SK-N-SH treated with all-trans-retinoic acid at 6 μM for 48 hours (cell line): ENCODE data around the gene JAGN1.

Experiments
- ARNTL ChIP-seq: fragments of 450-650 bp; formaldehyde crosslinking; IDR thresholded peaks from 2 replicates; pipeline ENCODE4 v1.5.0; 2020; ENCODE audit warnings: low read depth, mild to moderate bottlenecking, moderate library complexity, borderline replicate concordance
- CSDC2 ChIP-seq: fragments of 250-450 bp; sonication (Bioruptor Pico); IDR thresholded peaks from 2 replicates; pipeline ENCODE4 v1.5.0; 2020; ENCODE audit warnings: mild to moderate bottlenecking, moderate library complexity
- ISL1 ChIP-seq: fragments of 250-450 bp; sonication (Bioruptor Pico); IDR thresholded peaks from 2 replicates; pipeline ENCODE4 v2.1.2; 2022; ENCODE audit warnings: mild to moderate bottlenecking, moderate library complexity
- OSR1 ChIP-seq: fragments of 250-450 bp; sonication (Bioruptor Pico); IDR thresholded peaks from 2 replicates; pipeline ENCODE4 v1.8.0; 2022; ENCODE audit warnings: moderate library complexity, mild to moderate bottlenecking, inconsistent platforms
- SNAI2 ChIP-seq: fragments of 250-450 bp; sonication (Bioruptor Pico); IDR thresholded peaks from 2 replicates; pipeline ENCODE4 v1.5.0; 2020; ENCODE audit warnings: mild to moderate bottlenecking, moderate library complexity
- TCF4 ChIP-seq: fragments of 250-450 bp; sonication (Bioruptor Pico); IDR thresholded peaks from 2 replicates; pipeline ENCODE4 v1.8.0; 2021; ENCODE audit warnings: mild to moderate bottlenecking, moderate library complexity, borderline replicate concordance
- ZC3H10 ChIP-seq: fragments of 250-450 bp; sonication (Bioruptor Pico); IDR thresholded peaks from 2 replicates; pipeline ENCODE4 v1.5.1; 2021; ENCODE audit warnings: mild to moderate bottlenecking, moderate library complexity
- ZFP30 ChIP-seq: fragments of 450-650 bp; formaldehyde crosslinking; IDR thresholded peaks from 2 replicates; pipeline ENCODE4 v1.5.0; 2022; ENCODE audit warnings: mild to moderate bottlenecking, moderate library complexity
- ZNF70 ChIP-seq: fragments of 450-650 bp; formaldehyde crosslinking; IDR thresholded peaks from 2 replicates; pipeline ENCODE4 v1.5.0; 2020; ENCODE audit warnings: mild to moderate bottlenecking, moderate library complexity
- TF ChIP-seq, protein P1 (sequence below): fragments of 250-450 bp; sonication (Bioruptor Pico); IDR thresholded peaks from 2 replicates; pipeline ENCODE4 v1.8.0; 2021; ENCODE audit warnings: low read depth, mild to moderate bottlenecking, moderate library complexity, borderline replicate concordance
- TF ChIP-seq, protein P2 (sequence below): fragments of 250-450 bp; sonication (Bioruptor Pico); IDR thresholded peaks from 2 replicates; pipeline ENCODE4 v1.8.0; 2020; ENCODE audit warnings: mild to moderate bottlenecking, moderate library complexity, borderline replicate concordance
- TF ChIP-seq, protein P3 (sequence below): fragments of 250-450 bp; sonication (Bioruptor Pico); IDR thresholded peaks from 2 replicates; pipeline ENCODE4 v1.5.1; 2021; ENCODE audit warnings: mild to moderate bottlenecking, moderate library complexity

DNA sequence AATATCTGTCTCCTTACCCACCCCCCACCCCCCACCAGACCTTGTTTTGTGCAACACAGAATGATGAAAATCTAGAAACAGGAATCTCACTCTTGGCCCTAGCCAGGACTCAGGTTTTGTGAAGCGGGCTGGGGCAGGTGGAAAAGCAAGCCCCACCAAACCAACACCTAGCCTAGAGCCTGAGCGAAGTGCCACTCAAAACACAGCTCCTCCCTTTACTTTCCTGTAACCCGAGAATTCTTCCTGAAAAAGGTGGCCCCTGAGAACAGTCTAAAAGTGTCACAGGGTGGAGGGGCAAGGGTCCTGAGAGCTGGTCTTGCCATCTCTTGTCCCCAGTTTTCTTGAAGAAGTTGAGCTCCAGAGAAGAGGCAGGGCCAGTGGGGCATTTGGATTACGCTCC is 29.2 kb upstream of the JAGN1 start:
- TF ChIP-seq ZNF70 (CRISPR knock-in tag) = no peak
- no peak for TF ChIP-seq ISL1 (CRISPR knock-in tag)
- no peak for TF ChIP-seq ARNTL (CRISPR knock-in tag)
- no peak for TF ChIP-seq SNAI2 (CRISPR knock-in tag)
- TF ChIP-seq, protein P1, sequence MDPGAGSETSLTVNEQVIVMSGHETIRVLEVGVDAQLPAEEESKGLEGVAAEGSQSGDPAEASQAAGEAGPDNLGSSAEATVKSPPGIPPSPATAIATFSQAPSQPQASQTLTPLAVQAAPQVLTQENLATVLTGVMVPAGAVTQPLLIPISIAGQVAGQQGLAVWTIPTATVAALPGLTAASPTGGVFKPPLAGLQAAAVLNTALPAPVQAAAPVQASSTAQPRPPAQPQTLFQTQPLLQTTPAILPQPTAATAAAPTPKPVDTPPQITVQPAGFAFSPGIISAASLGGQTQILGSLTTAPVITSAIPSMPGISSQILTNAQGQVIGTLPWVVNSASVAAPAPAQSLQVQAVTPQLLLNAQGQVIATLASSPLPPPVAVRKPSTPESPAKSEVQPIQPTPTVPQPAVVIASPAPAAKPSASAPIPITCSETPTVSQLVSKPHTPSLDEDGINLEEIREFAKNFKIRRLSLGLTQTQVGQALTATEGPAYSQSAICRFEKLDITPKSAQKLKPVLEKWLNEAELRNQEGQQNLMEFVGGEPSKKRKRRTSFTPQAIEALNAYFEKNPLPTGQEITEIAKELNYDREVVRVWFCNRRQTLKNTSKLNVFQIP (CRISPR knock-in tag) = no peak
- TF ChIP-seq, protein P2, sequence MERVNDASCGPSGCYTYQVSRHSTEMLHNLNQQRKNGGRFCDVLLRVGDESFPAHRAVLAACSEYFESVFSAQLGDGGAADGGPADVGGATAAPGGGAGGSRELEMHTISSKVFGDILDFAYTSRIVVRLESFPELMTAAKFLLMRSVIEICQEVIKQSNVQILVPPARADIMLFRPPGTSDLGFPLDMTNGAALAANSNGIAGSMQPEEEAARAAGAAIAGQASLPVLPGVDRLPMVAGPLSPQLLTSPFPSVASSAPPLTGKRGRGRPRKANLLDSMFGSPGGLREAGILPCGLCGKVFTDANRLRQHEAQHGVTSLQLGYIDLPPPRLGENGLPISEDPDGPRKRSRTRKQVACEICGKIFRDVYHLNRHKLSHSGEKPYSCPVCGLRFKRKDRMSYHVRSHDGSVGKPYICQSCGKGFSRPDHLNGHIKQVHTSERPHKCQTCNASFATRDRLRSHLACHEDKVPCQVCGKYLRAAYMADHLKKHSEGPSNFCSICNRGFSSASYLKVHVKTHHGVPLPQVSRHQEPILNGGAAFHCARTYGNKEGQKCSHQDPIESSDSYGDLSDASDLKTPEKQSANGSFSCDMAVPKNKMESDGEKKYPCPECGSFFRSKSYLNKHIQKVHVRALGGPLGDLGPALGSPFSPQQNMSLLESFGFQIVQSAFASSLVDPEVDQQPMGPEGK (CRISPR knock-in tag) = no peak
- TF ChIP-seq OSR1 (CRISPR knock-in tag) = no peak
- TF ChIP-seq TCF4 (CRISPR knock-in tag) = no peak
- TF ChIP-seq ZFP30 (CRISPR knock-in tag) = no peak
- TF ChIP-seq, protein P3, sequence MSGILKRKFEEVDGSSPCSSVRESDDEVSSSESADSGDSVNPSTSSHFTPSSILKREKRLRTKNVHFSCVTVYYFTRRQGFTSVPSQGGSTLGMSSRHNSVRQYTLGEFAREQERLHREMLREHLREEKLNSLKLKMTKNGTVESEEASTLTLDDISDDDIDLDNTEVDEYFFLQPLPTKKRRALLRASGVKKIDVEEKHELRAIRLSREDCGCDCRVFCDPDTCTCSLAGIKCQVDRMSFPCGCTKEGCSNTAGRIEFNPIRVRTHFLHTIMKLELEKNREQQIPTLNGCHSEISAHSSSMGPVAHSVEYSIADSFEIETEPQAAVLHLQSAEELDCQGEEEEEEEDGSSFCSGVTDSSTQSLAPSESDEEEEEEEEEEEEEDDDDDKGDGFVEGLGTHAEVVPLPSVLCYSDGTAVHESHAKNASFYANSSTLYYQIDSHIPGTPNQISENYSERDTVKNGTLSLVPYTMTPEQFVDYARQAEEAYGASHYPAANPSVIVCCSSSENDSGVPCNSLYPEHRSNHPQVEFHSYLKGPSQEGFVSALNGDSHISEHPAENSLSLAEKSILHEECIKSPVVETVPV = no peak
- TF ChIP-seq CSDC2 = no peak
- TF ChIP-seq ZC3H10 (CRISPR knock-in tag) = no peak
